Liver (tissue), 9 donors: Measurements from ENCODE around the gene ZNF143. TPM values are rescaled to one million over a fixed set of nuclear protein-coding genes. Genes with fewer than 3 reads are reported as not detected.

Source experiments
- DNase-seq: peaks from one replicate; pipeline ENCODE4 v3.0.0-alpha.2; 2017; ENCODE audit warnings: low spot score
- H3K27ac ChIP-seq, 2 donors: one replicate each; pipeline ENCODE4 v1.7.0; 2013; ENCODE audit warnings: inconsistent platforms in 2 of 2, low read length in 2 of 2, control low read depth in 1 of 2, low read depth in 1 of 2, mild to moderate bottlenecking in 1 of 2
- H3K27me3 ChIP-seq, 4 donors: one replicate each; pipeline versions ENCODE4 v1.6.1 to v1.7.0; 2013; ENCODE audit warnings: low read length in 3 of 4, inconsistent platforms in 1 of 4, mild to moderate bottlenecking in 1 of 4, moderate library complexity in 1 of 4; ENCODE audit not compliant: control insufficient read depth in 4 of 4, insufficient read depth in 4 of 4
- H3K36me3 ChIP-seq, 4 donors: one replicate each; pipeline versions ENCODE4 v1.6.1 to v1.7.0; 2013; ENCODE audit warnings: low read length in 3 of 4, mild to moderate bottlenecking in 3 of 4, low read depth in 1 of 4, moderate library complexity in 1 of 4; ENCODE audit not compliant: control insufficient read depth in 4 of 4, insufficient read depth in 3 of 4
- H3K4me1 ChIP-seq, 4 donors: one replicate each; pipeline versions ENCODE4 v1.6.1 to v1.7.0; 2013; ENCODE audit warnings: low read length in 3 of 4, mild to moderate bottlenecking in 3 of 4, moderate library complexity in 1 of 4; ENCODE audit not compliant: control insufficient read depth in 4 of 4, insufficient read depth in 4 of 4
- H3K4me3 ChIP-seq, 3 donors: one replicate each; pipeline versions ENCODE4 v1.6.1 to v1.7.0; 2013; ENCODE audit warnings: low read length in 3 of 3, control low read depth in 1 of 3, low read depth in 1 of 3, mild to moderate bottlenecking in 1 of 3
- H3K9ac ChIP-seq, 2 donors: one replicate each; pipeline ENCODE4 v1.7.0; 2013; ENCODE audit warnings: low read length in 2 of 2, mild to moderate bottlenecking in 2 of 2, moderate library complexity in 2 of 2, control low read depth in 1 of 2, low read depth in 1 of 2
- H3K9me3 ChIP-seq, 4 donors: one replicate each; pipeline versions ENCODE4 v1.6.1 to v1.7.0; 2013; ENCODE audit warnings: low read length in 3 of 4; ENCODE audit not compliant: control insufficient read depth in 4 of 4
- EGR1 ChIP-seq, 2 donors: IDR thresholded peaks; 2 replicates each; pipeline ENCODE4 v1.6.1; 2016 to 2018; ENCODE audit warnings: antibody characterized with exemption in 2 of 2, low read depth in 2 of 2
- FOXA1 ChIP-seq: IDR thresholded peaks from 2 replicates; pipeline ENCODE4 v1.6.1; 2016; ENCODE audit warnings: antibody characterized with exemption
- FOXA2 ChIP-seq: IDR thresholded peaks from 2 replicates; pipeline ENCODE4 v1.6.1; 2016; ENCODE audit warnings: antibody characterized with exemption
- GABPA ChIP-seq, 2 donors: IDR thresholded peaks in 1 of 2; conservative IDR thresholded peaks in 1 of 2; 2 replicates each; pipeline ENCODE4 v1.6.1; 2016; ENCODE audit warnings: antibody characterized with exemption in 2 of 2, mild to moderate bottlenecking in 1 of 2, moderate library complexity in 1 of 2
- HNF4A ChIP-seq, 2 donors: conservative IDR thresholded peaks; 2 replicates each; pipeline ENCODE4 v1.6.1; 2016; ENCODE audit warnings: antibody characterized with exemption in 2 of 2, mild to moderate bottlenecking in 2 of 2
- HNF4G ChIP-seq: IDR thresholded peaks from 2 replicates; pipeline ENCODE4 v1.6.1; 2016; ENCODE audit warnings: antibody characterized with exemption
- JUND ChIP-seq, 2 donors: IDR thresholded peaks; 2 replicates each; pipeline ENCODE4 v1.6.1; 2016; ENCODE audit warnings: antibody characterized with exemption in 2 of 2
- NR2F2 ChIP-seq: IDR thresholded peaks from 2 replicates; pipeline ENCODE4 v1.6.1; 2016; ENCODE audit warnings: antibody characterized with exemption
- RAD21 ChIP-seq, 2 donors: IDR thresholded peaks; 2 replicates each; pipeline ENCODE4 v1.6.1; 2016; ENCODE audit warnings: antibody characterized with exemption in 2 of 2, mild to moderate bottlenecking in 2 of 2
- RXRA ChIP-seq, 2 donors: IDR thresholded peaks; 2 replicates each; pipeline ENCODE4 v1.6.1; 2017 to 2018; ENCODE audit warnings: antibody characterized with exemption in 2 of 2, mild to moderate bottlenecking in 1 of 2
- SP1 ChIP-seq: IDR thresholded peaks from 2 replicates; pipeline ENCODE4 v1.6.1; 2018; ENCODE audit warnings: antibody characterized with exemption, mild to moderate bottlenecking
- TAF1 ChIP-seq: conservative IDR thresholded peaks from 2 replicates; pipeline ENCODE4 v1.6.1; 2016; ENCODE audit warnings: antibody characterized with exemption, mild to moderate bottlenecking
- YY1 ChIP-seq: IDR thresholded peaks from 2 replicates; pipeline ENCODE4 v1.6.1; 2016; ENCODE audit warnings: antibody characterized with exemption, mild to moderate bottlenecking
- WGBS: extraction: QIAGEN DNeasy Blood & Tissue Kit; methylation state at CpG from one replicate; pipeline ENCODE4 v1.1.7; 2013; 5-methylcytosine and 5-hydroxymethylcytosine counted together
- polyA plus RNA-seq, 2 donors: library from polyadenylated mRNA; stranded (reverse) in 1 of 2; unstranded in 1 of 2; fragments of 200-250 nt in 1 of 2; fragments of >200 nt in 1 of 2; fragmentation: Nextera tagmentation in 1 of 2; extraction: Ambion mirVana in 1 of 2; gene quantifications; one replicate each; pipeline versions ENCODE4 v1.2.1 to v1.2.3, GENCODE V29; 2013 to 2015
- total RNA-seq, 2 donors: library from RNA; depleted of rRNA; stranded (reverse); fragments of >200 nt; gene quantifications; one replicate each; pipeline ENCODE4 v1.2.3, GENCODE V29; 2014
- TF ChIP-seq, protein P1 (sequence below): IDR thresholded peaks from 2 replicates; pipeline ENCODE4 v1.6.1; 2016; ENCODE audit warnings: antibody characterized with exemption, mild to moderate bottlenecking
- TF ChIP-seq, protein P2 (sequence below): IDR thresholded peaks from 2 replicates; pipeline ENCODE4 v1.6.1; 2016; ENCODE audit warnings: antibody characterized with exemption
- TF ChIP-seq, protein P3 (sequence below): IDR thresholded peaks from 2 replicates; pipeline ENCODE4 v1.6.1; 2016; ENCODE audit warnings: antibody characterized with exemption
- TF ChIP-seq, protein P4 (sequence below): fragments of 150-350 bp; IDR thresholded peaks from 2 replicates; pipeline ENCODE4 v1.5.1; 2017; ENCODE audit warnings: improper control_type of control experiment, low read depth, low read length; ENCODE audit not compliant: missing input control
- TF ChIP-seq, protein P5 (sequence below): IDR thresholded peaks from 2 replicates; pipeline ENCODE4 v1.6.1; 2016; ENCODE audit warnings: antibody characterized with exemption
- donor health status: healthy.
- donor health status: healthy.
- donor health status: healthy.
- donor health status: healthy.
- donor health status: healthy.

ZNF143 gene
- total and polyA plus RNA-seq, 4 donors: 4.3 to 20.4 (median 12.2) TPM

DNA sequence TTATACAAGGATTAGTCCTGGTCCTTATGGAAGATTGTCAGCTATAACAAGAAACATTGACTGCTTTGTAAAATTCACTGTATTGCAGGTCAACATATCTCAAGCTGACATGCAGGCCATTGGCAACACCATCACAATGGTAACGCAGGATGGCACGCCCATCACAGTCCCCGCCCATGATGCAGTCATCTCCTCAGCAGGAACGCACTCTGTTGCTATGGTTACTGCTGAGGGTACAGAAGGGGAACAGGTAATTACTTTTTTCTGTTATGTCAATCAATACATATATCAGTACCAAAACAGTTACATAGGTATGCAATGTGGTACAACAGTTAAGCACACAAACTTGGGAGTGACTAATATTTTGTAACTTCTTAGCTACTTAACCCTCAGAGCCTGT, 55.3 kb downstream of the ZNF143 start:
- Histone ChIP-seq H3K36me3 (peaks cover 3 to 26% (median 18%) of the 10 kb centered on the region in 4 donors), H3K9ac (no peak overlapping the region), H3K9me3 (no peaks in the 10 kb centered on the region), H3K4me3 (no peak overlapping the region), H3K27ac (no peak overlapping the region), H3K4me1 (peaks cover 0 to under 1% (median 0%) of the 10 kb centered on the region in 4 donors), H3K27me3 (no peaks in the 10 kb centered on the region)
- TF ChIP-seq EGR1 (IDR thresholded peaks at IDR 0.05; ENCODE audit: low read depth in 2 of 2): no peak
- TF ChIP-seq GABPA (IDR thresholded peaks at IDR 0.05 in 1 of 2, conservative IDR thresholded peaks at IDR 0.05 in 1 of 2): no peak
- DNase-seq: peak; percentile 49
- WGBS: 82% methylated on average over 4 of the region's 4 CpGs

DNA sequence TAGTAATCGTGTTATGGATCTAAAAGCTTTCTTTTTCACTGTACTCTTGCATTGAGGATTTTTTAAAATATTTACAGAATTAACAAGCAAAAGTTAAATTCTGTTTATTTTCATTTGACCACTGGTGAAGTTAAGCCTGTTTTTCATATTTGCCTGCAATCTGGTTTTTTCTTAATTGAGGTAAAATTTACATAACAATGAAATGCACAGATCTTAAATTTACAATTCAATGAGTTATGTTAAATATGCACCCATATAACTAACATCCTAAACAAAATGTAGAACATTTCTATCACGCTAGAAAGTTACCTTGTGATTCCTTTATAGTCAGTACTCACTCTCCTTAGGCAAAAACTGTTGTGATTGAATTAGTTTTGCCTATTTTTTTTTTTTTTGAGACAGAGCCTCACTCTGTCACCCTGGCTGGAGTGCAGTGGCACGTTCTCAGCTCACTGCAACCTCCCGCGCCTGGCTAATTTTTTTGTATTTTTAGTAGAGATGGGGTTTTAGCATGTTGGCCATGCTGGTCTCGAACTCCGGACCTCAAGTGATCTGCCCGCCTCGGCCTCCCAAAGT, 58.1 kb downstream of the ZNF143 start:
- TF ChIP-seq HNF4G: no peak
- TF ChIP-seq FOXA2: no peak
- TF ChIP-seq JUND (IDR thresholded peaks at IDR 0.05): no peak
- TF ChIP-seq FOXA1: no peak
- no peak for TF ChIP-seq RXRA (IDR thresholded peaks at IDR 0.05)
- TF ChIP-seq GABPA (IDR thresholded peaks at IDR 0.05 in 1 of 2, conservative IDR thresholded peaks at IDR 0.05 in 1 of 2): no peak
- TF ChIP-seq SP1: no peak
- TF ChIP-seq HNF4A (conservative IDR thresholded peaks at IDR 0.05): no peak
- no peak for TF ChIP-seq YY1
- TF ChIP-seq, protein P1, sequence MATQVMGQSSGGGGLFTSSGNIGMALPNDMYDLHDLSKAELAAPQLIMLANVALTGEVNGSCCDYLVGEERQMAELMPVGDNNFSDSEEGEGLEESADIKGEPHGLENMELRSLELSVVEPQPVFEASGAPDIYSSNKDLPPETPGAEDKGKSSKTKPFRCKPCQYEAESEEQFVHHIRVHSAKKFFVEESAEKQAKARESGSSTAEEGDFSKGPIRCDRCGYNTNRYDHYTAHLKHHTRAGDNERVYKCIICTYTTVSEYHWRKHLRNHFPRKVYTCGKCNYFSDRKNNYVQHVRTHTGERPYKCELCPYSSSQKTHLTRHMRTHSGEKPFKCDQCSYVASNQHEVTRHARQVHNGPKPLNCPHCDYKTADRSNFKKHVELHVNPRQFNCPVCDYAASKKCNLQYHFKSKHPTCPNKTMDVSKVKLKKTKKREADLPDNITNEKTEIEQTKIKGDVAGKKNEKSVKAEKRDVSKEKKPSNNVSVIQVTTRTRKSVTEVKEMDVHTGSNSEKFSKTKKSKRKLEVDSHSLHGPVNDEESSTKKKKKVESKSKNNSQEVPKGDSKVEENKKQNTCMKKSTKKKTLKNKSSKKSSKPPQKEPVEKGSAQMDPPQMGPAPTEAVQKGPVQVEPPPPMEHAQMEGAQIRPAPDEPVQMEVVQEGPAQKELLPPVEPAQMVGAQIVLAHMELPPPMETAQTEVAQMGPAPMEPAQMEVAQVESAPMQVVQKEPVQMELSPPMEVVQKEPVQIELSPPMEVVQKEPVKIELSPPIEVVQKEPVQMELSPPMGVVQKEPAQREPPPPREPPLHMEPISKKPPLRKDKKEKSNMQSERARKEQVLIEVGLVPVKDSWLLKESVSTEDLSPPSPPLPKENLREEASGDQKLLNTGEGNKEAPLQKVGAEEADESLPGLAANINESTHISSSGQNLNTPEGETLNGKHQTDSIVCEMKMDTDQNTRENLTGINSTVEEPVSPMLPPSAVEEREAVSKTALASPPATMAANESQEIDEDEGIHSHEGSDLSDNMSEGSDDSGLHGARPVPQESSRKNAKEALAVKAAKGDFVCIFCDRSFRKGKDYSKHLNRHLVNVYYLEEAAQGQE: no peak
- TF ChIP-seq TAF1: no peak
- TF ChIP-seq, protein P2, sequence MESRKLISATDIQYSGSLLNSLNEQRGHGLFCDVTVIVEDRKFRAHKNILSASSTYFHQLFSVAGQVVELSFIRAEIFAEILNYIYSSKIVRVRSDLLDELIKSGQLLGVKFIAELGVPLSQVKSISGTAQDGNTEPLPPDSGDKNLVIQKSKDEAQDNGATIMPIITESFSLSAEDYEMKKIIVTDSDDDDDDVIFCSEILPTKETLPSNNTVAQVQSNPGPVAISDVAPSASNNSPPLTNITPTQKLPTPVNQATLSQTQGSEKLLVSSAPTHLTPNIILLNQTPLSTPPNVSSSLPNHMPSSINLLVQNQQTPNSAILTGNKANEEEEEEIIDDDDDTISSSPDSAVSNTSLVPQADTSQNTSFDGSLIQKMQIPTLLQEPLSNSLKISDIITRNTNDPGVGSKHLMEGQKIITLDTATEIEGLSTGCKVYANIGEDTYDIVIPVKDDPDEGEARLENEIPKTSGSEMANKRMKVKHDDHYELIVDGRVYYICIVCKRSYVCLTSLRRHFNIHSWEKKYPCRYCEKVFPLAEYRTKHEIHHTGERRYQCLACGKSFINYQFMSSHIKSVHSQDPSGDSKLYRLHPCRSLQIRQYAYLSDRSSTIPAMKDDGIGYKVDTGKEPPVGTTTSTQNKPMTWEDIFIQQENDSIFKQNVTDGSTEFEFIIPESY: no peak
- TF ChIP-seq, protein P3, sequence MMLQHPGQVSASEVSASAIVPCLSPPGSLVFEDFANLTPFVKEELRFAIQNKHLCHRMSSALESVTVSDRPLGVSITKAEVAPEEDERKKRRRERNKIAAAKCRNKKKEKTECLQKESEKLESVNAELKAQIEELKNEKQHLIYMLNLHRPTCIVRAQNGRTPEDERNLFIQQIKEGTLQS: no peak
- TF ChIP-seq, protein P4, sequence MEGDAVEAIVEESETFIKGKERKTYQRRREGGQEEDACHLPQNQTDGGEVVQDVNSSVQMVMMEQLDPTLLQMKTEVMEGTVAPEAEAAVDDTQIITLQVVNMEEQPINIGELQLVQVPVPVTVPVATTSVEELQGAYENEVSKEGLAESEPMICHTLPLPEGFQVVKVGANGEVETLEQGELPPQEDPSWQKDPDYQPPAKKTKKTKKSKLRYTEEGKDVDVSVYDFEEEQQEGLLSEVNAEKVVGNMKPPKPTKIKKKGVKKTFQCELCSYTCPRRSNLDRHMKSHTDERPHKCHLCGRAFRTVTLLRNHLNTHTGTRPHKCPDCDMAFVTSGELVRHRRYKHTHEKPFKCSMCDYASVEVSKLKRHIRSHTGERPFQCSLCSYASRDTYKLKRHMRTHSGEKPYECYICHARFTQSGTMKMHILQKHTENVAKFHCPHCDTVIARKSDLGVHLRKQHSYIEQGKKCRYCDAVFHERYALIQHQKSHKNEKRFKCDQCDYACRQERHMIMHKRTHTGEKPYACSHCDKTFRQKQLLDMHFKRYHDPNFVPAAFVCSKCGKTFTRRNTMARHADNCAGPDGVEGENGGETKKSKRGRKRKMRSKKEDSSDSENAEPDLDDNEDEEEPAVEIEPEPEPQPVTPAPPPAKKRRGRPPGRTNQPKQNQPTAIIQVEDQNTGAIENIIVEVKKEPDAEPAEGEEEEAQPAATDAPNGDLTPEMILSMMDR: no peak
- TF ChIP-seq, protein P5, sequence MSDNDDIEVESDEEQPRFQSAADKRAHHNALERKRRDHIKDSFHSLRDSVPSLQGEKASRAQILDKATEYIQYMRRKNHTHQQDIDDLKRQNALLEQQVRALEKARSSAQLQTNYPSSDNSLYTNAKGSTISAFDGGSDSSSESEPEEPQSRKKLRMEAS: no peak
- TF ChIP-seq EGR1 (IDR thresholded peaks at IDR 0.05; ENCODE audit: low read depth in 2 of 2): no peak
- TF ChIP-seq RAD21 (IDR thresholded peaks at IDR 0.05): no peak
- TF ChIP-seq NR2F2: no peak
- 96% methylated on average over 9 of the region's 9 CpGs for WGBS
- no peak overlapping the region for H3K27ac ChIP-seq
- no peak overlapping the region for H3K9ac ChIP-seq
- peaks cover 3 to 17% (median 10%) of the 10 kb centered on the region in 4 donors for H3K36me3 ChIP-seq
- no peaks in the 10 kb centered on the region for H3K9me3 ChIP-seq
- H3K27me3 ChIP-seq: no peaks in the 10 kb centered on the region
- no peaks in the 10 kb centered on the region for H3K4me1 ChIP-seq
- DNase-seq: no peak
- no peak overlapping the region for H3K4me3 ChIP-seq
